GM21786 (cell line): ENCODE data around the gene OR2W3.

Source experiments
- ATAC-seq: cut with Tn5 transposase; IDR thresholded peaks from one replicate; pipeline ENCODE4 v1.9.1; 2021; ENCODE audit not compliant: unreplicated experiment

Gene OR2W3

GRCh38 chr1:247914941-247915662 is 19.7 kb downstream of the OR2W3 start:
- no peak for ATAC-seq

- ATAC-seq: no peak
Measured at GRCh38 chr1:247919952-247920351, 24.6 kb downstream of the OR2W3 start, which contains the start of gene OR2T8. OR2T8 (plus strand) TSS chr1:247920252; CDS start chr1:247921018, 766 bp downstream.

- ATAC-seq: no peak
Measured at GRCh38 chr1:247923941-247924340, 28.6 kb downstream of the OR2W3 start.

- no peak for ATAC-seq
Measured at GRCh38 chr1:247924868-247925267, 29.5 kb downstream of the OR2W3 start, which contains the start of gene OR2AJ1. OR2AJ1 (plus strand) TSS chr1:247924889; CDS start chr1:247933769, 8,880 bp downstream.

- ATAC-seq: no peak
Measured at GRCh38 chr1:247933989-247934388, 38.6 kb downstream of the OR2W3 start.

- ATAC-seq: no peak
Measured at GRCh38 chr1:247935781-247936180, 40.4 kb downstream of the OR2W3 start.

GRCh38 chr1:247936415-247936814 is 41.0 kb downstream of the OR2W3 start:
- ATAC-seq: no peak

GRCh38 chr1:247936965-247937734 is 41.8 kb downstream of the OR2W3 start:
- ATAC-seq: peak; percentile 100

GRCh38 chr1:247942624-247943023 is 47.2 kb downstream of the OR2W3 start:
- no peak for ATAC-seq
